ENCODE data around the gene PDZD8. TPM values are rescaled to one million over a fixed set of nuclear protein-coding genes. Genes with fewer than 3 reads are reported as not detected.

The PDZD8 gene
- polyA plus RNA-seq, 1 experiment = 33.2 TPM

GRCh38 chr10:117277675-117278074, 97.6 kb downstream of the PDZD8 start:
- no peak overlapping the region for H3K27ac ChIP-seq (ENCODE audit: low read depth, low read length)
- CTCF ChIA-PET = interaction anchor here (1.4 to 2.4 kb wide), 2 partner anchors 42 to 51 kb away, joined by 3 to 13 read pairs; no protein-coding TSS in a partner anchor
- DNase-seq (ENCODE audit: low read depth, low spot score) = no peak
- POLR2A ChIA-PET = no interaction called here
- no peak overlapping the region for H3K4me3 ChIP-seq (ENCODE audit: low read depth, low read length)
- no peaks in the 10 kb centered on the region for H3K9me3 ChIP-seq (ENCODE audit: control insufficient read depth, insufficient read depth, low read length)
- no peak for TF ChIP-seq CTCF (IDR thresholded peaks at IDR 0.05; ENCODE audit: low read depth, low read length)
- no peaks in the 10 kb centered on the region for H3K27me3 ChIP-seq (ENCODE audit: control insufficient read depth, insufficient read depth, low read length)

DNA sequence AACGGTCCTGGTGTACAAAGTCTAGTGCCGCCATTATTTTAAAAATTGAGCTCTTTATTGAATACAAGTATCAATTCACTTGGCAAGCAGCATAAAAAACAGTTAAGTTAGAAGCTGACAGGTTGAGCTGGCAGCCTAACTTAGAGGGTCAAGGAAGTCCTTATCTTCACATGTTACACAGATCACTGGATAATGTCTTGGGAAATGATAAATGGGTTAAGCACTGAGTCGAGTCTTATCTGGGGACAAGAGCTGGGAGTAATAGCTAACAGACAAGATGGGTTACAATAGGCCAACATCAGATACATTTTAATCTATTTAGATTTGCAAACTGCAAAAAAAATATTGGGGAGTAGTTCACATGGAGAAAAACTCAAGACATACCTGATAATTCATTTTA, 100.1 kb downstream of the PDZD8 start:
- POLR2A ChIA-PET = no interaction called here
- Histone ChIP-seq H3K27ac (ENCODE audit: low read depth, low read length) (no peak overlapping the region), H3K27me3 (ENCODE audit: control insufficient read depth, insufficient read depth, low read length) (no peaks in the 10 kb centered on the region), H3K9me3 (ENCODE audit: control insufficient read depth, insufficient read depth, low read length) (no peaks in the 10 kb centered on the region), H3K4me3 (ENCODE audit: low read depth, low read length) (no peak overlapping the region)
- no peak for TF ChIP-seq CTCF (IDR thresholded peaks at IDR 0.05; ENCODE audit: low read depth, low read length)
- CTCF ChIA-PET = interaction anchor here (1.0 kb wide), 1 partner anchor 58 kb away, joined by 3 read pairs; no protein-coding TSS in a partner anchor
- DNase-seq (ENCODE audit: low read depth, low spot score) = no peak

DNA sequence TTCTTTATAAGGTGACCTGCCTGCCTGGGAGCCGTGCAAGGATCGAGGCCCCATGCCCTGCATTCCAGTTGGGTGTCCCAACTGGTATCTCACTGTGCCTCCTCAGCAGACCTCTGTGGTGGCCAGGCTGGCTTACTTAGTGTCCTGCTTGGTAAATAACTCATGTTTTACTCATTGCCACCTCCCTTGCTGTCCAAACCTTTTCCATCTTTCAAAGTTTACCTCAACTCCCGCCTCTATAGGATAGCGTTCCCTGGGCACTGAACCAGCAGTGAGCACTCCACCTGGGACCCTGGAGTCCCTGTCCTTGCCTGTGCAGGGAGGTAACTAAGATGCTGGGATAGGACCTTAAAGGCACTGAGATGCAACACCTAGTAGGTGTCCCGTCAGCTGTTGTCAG, 100.7 kb downstream of the PDZD8 start:
- CTCF ChIA-PET = no interaction called here
- POLR2A ChIA-PET = no interaction called here
- no peak for DNase-seq (ENCODE audit: low read depth, low spot score)
- no peak for TF ChIP-seq CTCF (IDR thresholded peaks at IDR 0.05; ENCODE audit: low read depth, low read length)
- Histone ChIP-seq H3K27ac (ENCODE audit: low read depth, low read length) (no peak overlapping the region), H3K4me3 (ENCODE audit: low read depth, low read length) (no peak overlapping the region), H3K9me3 (ENCODE audit: control insufficient read depth, insufficient read depth, low read length) (no peaks in the 10 kb centered on the region), H3K27me3 (ENCODE audit: control insufficient read depth, insufficient read depth, low read length) (no peaks in the 10 kb centered on the region)

- H3K27me3 ChIP-seq (ENCODE audit: control insufficient read depth, insufficient read depth, low read length) = no peaks in the 10 kb centered on the region
- ChIA-PET POLR2A (no interaction called here), CTCF (no interaction called here)
- H3K9me3 ChIP-seq (ENCODE audit: control insufficient read depth, insufficient read depth, low read length) = no peaks in the 10 kb centered on the region
- H3K4me3 ChIP-seq (ENCODE audit: low read depth, low read length) = no peak overlapping the region
- no peak for DNase-seq (ENCODE audit: low read depth, low spot score)
- TF ChIP-seq CTCF (IDR thresholded peaks at IDR 0.05; ENCODE audit: low read depth, low read length) = no peak
- H3K27ac ChIP-seq (ENCODE audit: low read depth, low read length) = no peak overlapping the region
Observed at GRCh38 chr10:117273980-117274379, 101.3 kb downstream of the PDZD8 start.

GRCh38 chr10:117272195-117273076, 102.8 kb downstream of the PDZD8 start:
- H3K27ac ChIP-seq (ENCODE audit: low read depth, low read length) = no peak overlapping the region
- H3K27me3 ChIP-seq (ENCODE audit: control insufficient read depth, insufficient read depth, low read length) = no peaks in the 10 kb centered on the region
- no peak for DNase-seq (ENCODE audit: low read depth, low spot score)
- TF ChIP-seq CTCF (IDR thresholded peaks at IDR 0.05; ENCODE audit: low read depth, low read length) = no peak
- ChIA-PET POLR2A (no interaction called here), CTCF (interaction anchor here (0.9 kb wide), 1 partner anchor 48 kb away, joined by 3 read pairs; no protein-coding TSS in a partner anchor)
- no peaks in the 10 kb centered on the region for H3K9me3 ChIP-seq (ENCODE audit: control insufficient read depth, insufficient read depth, low read length)
- no peak overlapping the region for H3K4me3 ChIP-seq (ENCODE audit: low read depth, low read length)
